Mesendoderm (in vitro differentiated cells): ENCODE data around the gene MCAM. TPM values are rescaled to one million over a fixed set of nuclear protein-coding genes. Genes with fewer than 3 reads are reported as not detected.

Experiments
- DNase-seq: peaks from one replicate; pipeline ENCODE4 v3.0.0; 2013
- H2AK5ac ChIP-seq: 2 replicates; pipeline ENCODE4 v1.6.1; 2013; ENCODE audit warnings: low read length, inconsistent platforms
- H2BK120ac ChIP-seq: 2 replicates; pipeline ENCODE4 v1.6.1; 2013; ENCODE audit warnings: low read depth, mild to moderate bottlenecking, low read length, moderate library complexity, mixed read lengths
- H2BK15ac ChIP-seq: replicated peaks from 2 replicates; pipeline ENCODE4 v1.6.1; 2013; ENCODE audit warnings: low read depth, mild to moderate bottlenecking, moderate library complexity
- H2BK5ac ChIP-seq: 2 replicates; pipeline ENCODE4 v1.6.1; 2013; ENCODE audit warnings: low read length, inconsistent platforms
- H3K18ac ChIP-seq: 2 replicates; pipeline ENCODE4 v1.6.1; 2013; ENCODE audit warnings: mild to moderate bottlenecking, low read length, mixed read lengths
- H3K23ac ChIP-seq: one replicate; pipeline ENCODE4 v1.6.1; 2013; ENCODE audit warnings: low read length
- H3K27ac ChIP-seq: 2 replicates; pipeline ENCODE4 v1.5.1; 2013; ENCODE audit warnings: low read depth, mild to moderate bottlenecking, inconsistent platforms, low read length, moderate library complexity
- H3K27me3 ChIP-seq: 2 replicates; pipeline ENCODE4 v1.6.1; 2013; ENCODE audit warnings: low read length, control low read depth, mild to moderate bottlenecking, inconsistent platforms; ENCODE audit not compliant: insufficient read depth, poor library complexity
- H3K36me3 ChIP-seq: 2 replicates; pipeline ENCODE4 v1.6.1; 2013; ENCODE audit warnings: low read length, inconsistent platforms; ENCODE audit not compliant: control insufficient read depth, insufficient read depth
- H3K4ac ChIP-seq: one replicate; pipeline ENCODE4 v1.6.1; 2013; ENCODE audit warnings: low read depth, mild to moderate bottlenecking, low read length, moderate library complexity
- H3K4me1 ChIP-seq: 2 replicates; pipeline ENCODE4 v1.6.1; 2013; ENCODE audit warnings: low read depth, low read length, inconsistent platforms; ENCODE audit not compliant: control insufficient read depth
- H3K4me2 ChIP-seq: 2 replicates; pipeline ENCODE4 v1.6.1; 2013; ENCODE audit warnings: low read length
- H3K4me3 ChIP-seq: 2 replicates; pipeline ENCODE4 v1.5.1; 2013; ENCODE audit warnings: mild to moderate bottlenecking, low read length
- H3K56ac ChIP-seq: one replicate; pipeline ENCODE4 v1.6.1; 2013; ENCODE audit warnings: low read length
- H3K79me1 ChIP-seq: 2 replicates; pipeline ENCODE4 v1.6.1; 2013; ENCODE audit warnings: low read length, inconsistent platforms
- H3K79me2 ChIP-seq: 2 replicates; pipeline ENCODE4 v1.6.1; 2013; ENCODE audit warnings: mild to moderate bottlenecking, low read length; ENCODE audit not compliant: control insufficient read depth, insufficient read depth
- H3K9ac ChIP-seq: 2 replicates; pipeline ENCODE4 v1.6.1; 2013; ENCODE audit warnings: low read length, inconsistent platforms
- H4K5ac ChIP-seq: one replicate; pipeline ENCODE4 v1.6.1; 2013; ENCODE audit warnings: low read length
- H4K8ac ChIP-seq: one replicate; pipeline ENCODE4 v1.6.1; 2013; ENCODE audit warnings: low read depth, mild to moderate bottlenecking, control low read depth, low read length, moderate library complexity
- WGBS: extraction: QIAGEN DNeasy Blood & Tissue Kit; methylation state at CpG from one replicate; pipeline ENCODE4 v1.1.7; 2013; ENCODE audit warnings: low lambda C conversion rate, missing lambda C conversion rate; ENCODE audit not compliant: insufficient coverage; ENCODE audit errors: extremely low coverage; 5-methylcytosine and 5-hydroxymethylcytosine counted together
- small RNA-seq: library from polyadenylated mRNA; stranded (forward); fragments of <200 nt; extraction: miRNeasy Mini kit (QIAGEN cat#:217004); gene quantifications from one replicate; pipeline ENCODE3, GENCODE V24; 2013; ENCODE audit not compliant: insufficient read depth

Gene MCAM

DNA sequence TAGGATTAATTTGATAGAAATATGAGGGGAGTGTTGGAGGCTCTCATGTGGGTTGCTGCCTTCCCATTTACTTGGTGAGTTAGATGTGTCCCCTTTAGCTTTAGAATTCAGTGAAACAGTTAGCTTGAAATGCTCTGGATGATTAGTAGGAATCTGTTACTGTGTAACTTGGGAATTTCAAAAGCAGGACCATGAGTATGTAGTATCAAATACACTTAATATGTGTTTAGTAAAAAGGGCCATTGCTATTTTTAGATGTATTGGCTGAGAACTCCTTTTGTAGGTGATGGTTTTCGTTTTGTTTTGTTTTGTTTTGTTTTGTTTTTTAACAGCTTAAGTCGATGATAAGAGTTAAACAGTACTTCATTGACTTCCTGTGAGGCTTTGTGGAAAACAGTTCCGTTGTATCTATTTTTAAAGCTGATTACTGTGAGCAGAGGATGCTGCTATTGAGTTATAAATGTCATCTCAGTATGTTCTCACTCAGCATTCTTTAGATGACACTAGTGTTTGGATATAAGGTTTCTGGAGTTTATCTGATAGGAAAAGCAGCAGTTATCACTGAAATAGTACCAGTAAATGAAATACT, 53.5 kb downstream of the MCAM start:
- no peak overlapping the region for H2BK15ac ChIP-seq
- 100% methylated on average over 2 of the region's 3 CpGs for WGBS
- H3K23ac ChIP-seq, result no peak overlapping the region
- no peak overlapping the region for H2AK5ac ChIP-seq
- H3K4me2 ChIP-seq, result no peak overlapping the region
- H3K4ac ChIP-seq, result no peak overlapping the region
- H3K79me2 ChIP-seq, result peaks cover 14% of the 10 kb centered on the region
- H2BK120ac ChIP-seq, result no peak overlapping the region
- no peaks in the 10 kb centered on the region for H3K27me3 ChIP-seq
- no peak overlapping the region for H3K56ac ChIP-seq
- no peak overlapping the region for H2BK5ac ChIP-seq
- H3K18ac ChIP-seq, result no peak overlapping the region
- H3K4me1 ChIP-seq, result no peaks in the 10 kb centered on the region
- no peaks in the 10 kb centered on the region for H3K36me3 ChIP-seq
- no peak overlapping the region for H4K5ac ChIP-seq
- H3K79me1 ChIP-seq, result peaks cover 12% of the 10 kb centered on the region
- DNase-seq, result no peak
- no peak overlapping the region for H3K9ac ChIP-seq
- no peak overlapping the region for H3K27ac ChIP-seq
- H3K4me3 ChIP-seq, result no peak overlapping the region
- H4K8ac ChIP-seq, result no peak overlapping the region

DNA sequence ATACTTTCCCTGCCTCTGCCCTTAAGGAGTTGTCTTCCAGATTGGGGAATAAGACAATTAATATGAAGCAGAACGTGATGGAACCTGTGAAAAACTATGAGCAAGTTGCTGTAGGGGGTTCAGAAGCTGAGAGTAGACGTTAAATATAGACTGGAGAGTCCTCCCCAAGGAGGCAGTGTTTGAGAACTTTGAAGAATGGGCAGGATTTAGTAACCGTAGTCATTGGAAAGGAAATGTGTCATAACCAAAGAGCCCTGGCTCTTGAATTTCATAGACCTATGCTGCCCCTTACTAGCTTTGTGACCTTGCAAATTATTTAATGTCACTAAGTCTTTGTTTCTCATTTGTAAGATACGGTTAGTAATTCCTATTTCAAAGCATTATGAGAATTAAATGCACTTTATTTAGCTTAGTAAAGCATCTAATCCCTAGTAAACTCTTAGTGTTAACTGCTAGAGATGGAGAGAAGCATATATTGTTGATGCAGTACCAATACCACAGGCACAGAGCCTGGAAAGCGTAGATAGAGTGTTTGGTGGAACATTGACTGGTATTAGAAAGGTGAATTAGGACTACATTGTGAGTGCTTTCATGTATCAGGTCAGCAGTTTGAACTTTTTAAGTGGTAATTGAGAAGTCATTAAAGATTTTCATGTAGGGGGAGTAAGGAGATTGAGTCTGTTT, 54.1 kb downstream of the MCAM start:
- no peaks in the 10 kb centered on the region for H3K36me3 ChIP-seq
- no CpG with 5 or more reads among the region's 5 CpGs for WGBS
- DNase-seq, result no peak
- H2BK5ac ChIP-seq, result no peak overlapping the region
- H4K8ac ChIP-seq, result no peak overlapping the region
- H3K9ac ChIP-seq, result no peak overlapping the region
- H2AK5ac ChIP-seq, result no peak overlapping the region
- no peak overlapping the region for H3K18ac ChIP-seq
- no peak overlapping the region for H3K23ac ChIP-seq
- no peak overlapping the region for H3K4ac ChIP-seq
- H3K4me3 ChIP-seq, result no peak overlapping the region
- peaks cover 16% of the 10 kb centered on the region for H3K79me2 ChIP-seq
- no peak overlapping the region for H2BK120ac ChIP-seq
- no peak overlapping the region for H2BK15ac ChIP-seq
- H3K56ac ChIP-seq, result no peak overlapping the region
- H3K27ac ChIP-seq, result no peak overlapping the region
- no peak overlapping the region for H4K5ac ChIP-seq
- H3K4me1 ChIP-seq, result no peaks in the 10 kb centered on the region
- peaks cover 12% of the 10 kb centered on the region for H3K79me1 ChIP-seq
- H3K27me3 ChIP-seq, result no peaks in the 10 kb centered on the region
- H3K4me2 ChIP-seq, result no peak overlapping the region

DNA sequence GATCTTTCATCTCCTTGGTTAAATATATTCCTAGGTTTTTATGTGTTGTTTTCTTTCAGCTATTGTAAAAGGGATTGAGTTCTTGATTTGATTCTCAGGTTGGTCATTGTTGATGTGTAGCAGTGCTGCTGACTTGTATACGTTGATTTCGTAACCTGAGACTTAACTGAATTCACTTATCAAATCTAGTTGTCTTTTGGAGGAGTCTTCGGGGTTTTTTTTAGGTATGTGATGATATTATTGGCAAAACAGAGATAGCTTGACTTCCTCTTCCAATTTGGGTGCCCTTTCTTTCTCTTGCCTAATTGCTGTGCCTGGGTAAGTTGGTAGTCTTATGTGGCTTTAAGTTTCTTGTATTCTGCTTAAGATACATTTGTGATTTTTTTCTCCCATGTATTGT, 57.9 kb downstream of the MCAM start:
- H3K4ac ChIP-seq, result no peak overlapping the region
- H3K4me3 ChIP-seq, result no peak overlapping the region
- no peak overlapping the region for H2BK120ac ChIP-seq
- H3K23ac ChIP-seq, result no peak overlapping the region
- no peak overlapping the region for H3K56ac ChIP-seq
- WGBS, result no CpG with 5 or more reads among the region's 3 CpGs
- H3K79me1 ChIP-seq, result peaks cover 6% of the 10 kb centered on the region
- no peak overlapping the region for H2BK15ac ChIP-seq
- DNase-seq, result no peak
- no peak overlapping the region for H4K5ac ChIP-seq
- H3K27me3 ChIP-seq, result no peaks in the 10 kb centered on the region
- H3K36me3 ChIP-seq, result no peaks in the 10 kb centered on the region
- no peak overlapping the region for H2AK5ac ChIP-seq
- H4K8ac ChIP-seq, result no peak overlapping the region
- no peak overlapping the region for H3K9ac ChIP-seq
- H3K4me2 ChIP-seq, result no peak overlapping the region
- no peak overlapping the region for H2BK5ac ChIP-seq
- no peaks in the 10 kb centered on the region for H3K4me1 ChIP-seq
- peaks cover 15% of the 10 kb centered on the region for H3K79me2 ChIP-seq
- no peak overlapping the region for H3K18ac ChIP-seq
- H3K27ac ChIP-seq, result no peak overlapping the region

Small RNAs within 50 kb of the gene (small RNA-seq; reads per million reads assigned to genes)
- gene RF01225, result not detected
- not detected for gene RNU6-262P
